Nephron progenitor cell (in vitro differentiated cells): Measurements from ENCODE around the gene COL27A1.

Experiments used
- DNase-seq: peaks from one replicate; pipeline ENCODE4 v3.0.0; 2021
- H3K27ac Mint-ChIP-seq: 2 replicates; pipeline ENCODE4 v1.8.0; 2021; ENCODE audit warnings: mild to moderate bottlenecking, moderate library complexity, mixed read lengths
- H3K27me3 Mint-ChIP-seq: 2 replicates; pipeline ENCODE4 v1.8.0; 2021; ENCODE audit warnings: mild to moderate bottlenecking, low read depth, mixed read lengths; ENCODE audit not compliant: poor library complexity
- H3K36me3 Mint-ChIP-seq: 2 replicates; pipeline ENCODE4 v1.8.0; 2021; ENCODE audit warnings: low read depth, mixed read lengths
- H3K4me1 Mint-ChIP-seq: 2 replicates; pipeline ENCODE4 v1.8.0; 2021; ENCODE audit warnings: mixed read lengths
- H3K4me3 Mint-ChIP-seq: 2 replicates; pipeline ENCODE4 v1.8.0; 2021; ENCODE audit warnings: mild to moderate bottlenecking, moderate library complexity, mixed read lengths
- H3K9me3 Mint-ChIP-seq: 2 replicates; pipeline ENCODE4 v1.8.0; 2021; ENCODE audit warnings: mild to moderate bottlenecking, moderate library complexity, mixed read lengths
- CTCF ChIP-seq: fragments of 200-600 bp; sonication (generic); IDR thresholded peaks from 2 replicates; pipeline ENCODE4 v1.5.0; 2021; ENCODE audit warnings: antibody characterized with exemption

Gene COL27A1

GRCh38 chr9:114244570-114244969 lies 89.2 kb downstream of the COL27A1 start:
- peaks cover 2% of the 10 kb centered on the region for H3K27me3 Mint-ChIP-seq
- no peak overlapping the region for H3K4me3 Mint-ChIP-seq
- H3K9me3 Mint-ChIP-seq, result no peaks in the 10 kb centered on the region
- no peak overlapping the region for H3K27ac Mint-ChIP-seq
- TF ChIP-seq CTCF, result no peak
- peaks cover 27% of the 10 kb centered on the region for H3K4me1 Mint-ChIP-seq
- no peak for DNase-seq
- H3K36me3 Mint-ChIP-seq, result peaks cover 14% of the 10 kb centered on the region

- no peaks in the 10 kb centered on the region for H3K9me3 Mint-ChIP-seq
Observed at GRCh38 chr9:114246558-114246957, 91.2 kb downstream of the COL27A1 start.

GRCh38 chr9:114247077-114247476 lies 91.7 kb downstream of the COL27A1 start:
- Mint-ChIP-seq H3K36me3 (peaks cover 6% of the 10 kb centered on the region), H3K27me3 (peaks cover 2% of the 10 kb centered on the region), H3K9me3 (no peaks in the 10 kb centered on the region), H3K4me3 (no peak overlapping the region), H3K27ac (no peak overlapping the region), H3K4me1 (peaks cover 45% of the 10 kb centered on the region)
- no peak for DNase-seq
- TF ChIP-seq CTCF, result no peak

More at GRCh38 chr9:114246558-114246957, 91.2 kb downstream of the COL27A1 start:
- peaks cover 43% of the 10 kb centered on the region for H3K4me1 Mint-ChIP-seq
- TF ChIP-seq CTCF, result no peak
- H3K27me3 Mint-ChIP-seq, result peaks cover 2% of the 10 kb centered on the region
- H3K27ac Mint-ChIP-seq, result no peak overlapping the region
- peaks cover 12% of the 10 kb centered on the region for H3K36me3 Mint-ChIP-seq
- DNase-seq, result no peak
- H3K4me3 Mint-ChIP-seq, result no peak overlapping the region

- H3K9me3 Mint-ChIP-seq, result no peaks in the 10 kb centered on the region
- H3K27ac Mint-ChIP-seq, result no peak overlapping the region
- no peak for TF ChIP-seq CTCF
- H3K4me3 Mint-ChIP-seq, result no peak overlapping the region
- H3K4me1 Mint-ChIP-seq, result peaks cover 45% of the 10 kb centered on the region
- DNase-seq, result no peak
- peaks cover 6% of the 10 kb centered on the region for H3K36me3 Mint-ChIP-seq
- H3K27me3 Mint-ChIP-seq, result peaks cover 2% of the 10 kb centered on the region
Observed at GRCh38 chr9:114247491-114247890, 92.2 kb downstream of the COL27A1 start.

GRCh38 chr9:114248299-114248707 lies 93.0 kb downstream of the COL27A1 start:
- H3K36me3 Mint-ChIP-seq, result peaks cover 3% of the 10 kb centered on the region
- no peak for TF ChIP-seq CTCF
- DNase-seq, result no peak
- no peak overlapping the region for H3K27ac Mint-ChIP-seq
- no peaks in the 10 kb centered on the region for H3K9me3 Mint-ChIP-seq
- H3K4me3 Mint-ChIP-seq, result no peak overlapping the region
- H3K27me3 Mint-ChIP-seq, result peaks cover 2% of the 10 kb centered on the region
- peaks cover 39% of the 10 kb centered on the region for H3K4me1 Mint-ChIP-seq

GRCh38 chr9:114249424-114250234 lies 94.3 kb downstream of the COL27A1 start:
- H3K9me3 Mint-ChIP-seq, result no peaks in the 10 kb centered on the region
- no peak overlapping the region for H3K4me3 Mint-ChIP-seq
- DNase-seq, result no peak
- no peaks in the 10 kb centered on the region for H3K36me3 Mint-ChIP-seq
- H3K27ac Mint-ChIP-seq, result peak overlapping the region; percentile 83
- H3K4me1 Mint-ChIP-seq, result peaks cover 37% of the 10 kb centered on the region
- no peak for TF ChIP-seq CTCF
- H3K27me3 Mint-ChIP-seq, result peaks cover 6% of the 10 kb centered on the region
